ENCODE results near the gene CNIH1.

- no peak for TF ChIP-seq CTCF (IDR thresholded peaks at IDR 0.05)
- no peak for TF ChIP-seq POLR2A (IDR thresholded peaks at IDR 0.05)
Measured at GRCh38 chr14:54435500-54435981, 5.6 kb downstream of the CNIH1 start.
